BE2C (cell line): ENCODE results near the gene SNTG2.

Experiments
- DNase-seq: peaks from one replicate; pipeline ENCODE4 v3.0.0-alpha.2; 2020
- H3K27me3 ChIP-seq: fragments of 250-450 bp; sonication (Bioruptor Pico); 2 replicates; pipeline ENCODE4 v1.5.1; 2020; ENCODE audit warnings: mild to moderate bottlenecking
- H3K36me3 ChIP-seq: fragments of 250-450 bp; sonication (Bioruptor Pico); 2 replicates; pipeline ENCODE4 v1.5.1; 2020; ENCODE audit warnings: mild to moderate bottlenecking
- H3K4me1 ChIP-seq: fragments of 250-450 bp; sonication (Bioruptor Pico); 2 replicates; pipeline ENCODE4 v1.5.1; 2020
- H3K4me3 ChIP-seq: 2 replicates; pipeline ENCODE4 v1.5.1; 2011; ENCODE audit warnings: low read depth, low read length
- H3K9me3 ChIP-seq: fragments of 250-450 bp; sonication (Bioruptor Pico); 2 replicates; pipeline ENCODE4 v1.5.1; 2020
- TF ChIP-seq, protein P1 (sequence below): IDR thresholded peaks from 2 replicates; pipeline ENCODE4 v1.5.1; 2012; ENCODE audit warnings: mild to moderate bottlenecking, low read depth, low read length

The SNTG2 gene

DNA sequence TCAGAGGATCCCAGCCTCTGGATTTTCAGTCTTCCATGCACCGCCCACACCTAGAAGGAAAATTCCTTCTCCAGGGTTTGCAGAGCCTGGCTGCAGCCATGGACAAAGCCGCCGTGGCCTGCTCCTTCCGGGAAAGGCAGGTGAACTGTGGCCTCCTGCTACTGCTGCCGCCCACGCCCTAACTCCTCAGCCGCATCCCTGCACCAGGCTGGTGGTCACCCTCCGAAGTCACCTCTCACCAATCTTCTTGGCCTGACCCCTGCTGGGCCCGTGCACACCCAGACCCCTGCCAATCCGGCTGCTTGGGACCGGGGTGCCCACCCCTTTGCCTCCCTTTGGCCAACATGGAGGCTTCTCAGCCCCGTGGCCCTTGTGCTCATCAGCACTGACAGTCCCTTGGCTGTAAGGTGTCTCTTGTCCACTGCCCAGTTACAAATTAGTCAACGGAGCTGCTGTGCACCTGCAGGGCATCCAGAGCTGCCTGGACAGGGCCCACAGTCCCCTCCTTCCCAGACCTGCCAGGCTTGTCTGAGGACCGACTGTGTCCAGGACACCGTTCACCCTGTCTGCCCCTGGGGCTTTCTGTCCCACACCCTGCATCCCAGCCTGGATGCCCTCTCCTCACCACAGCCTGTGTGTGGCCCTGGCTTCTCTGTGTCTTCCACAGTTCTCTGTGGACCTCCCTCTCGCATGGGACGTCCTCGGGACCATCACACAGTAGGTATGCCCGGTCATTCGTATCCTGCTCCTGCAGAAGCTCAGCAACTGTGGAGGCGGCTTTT is 332.6 kb downstream of the SNTG2 start:
- Histone ChIP-seq H3K27me3 (0 out of 2 replicates have a peak, but pooled peaks cover 5% of the 10 kb centered on the region), H3K36me3 (no peaks in the 10 kb centered on the region), H3K4me1 (no peaks in the 10 kb centered on the region), H3K4me3 (no peak overlapping the region), H3K9me3 (no peaks in the 10 kb centered on the region)
- TF ChIP-seq, protein P1, sequence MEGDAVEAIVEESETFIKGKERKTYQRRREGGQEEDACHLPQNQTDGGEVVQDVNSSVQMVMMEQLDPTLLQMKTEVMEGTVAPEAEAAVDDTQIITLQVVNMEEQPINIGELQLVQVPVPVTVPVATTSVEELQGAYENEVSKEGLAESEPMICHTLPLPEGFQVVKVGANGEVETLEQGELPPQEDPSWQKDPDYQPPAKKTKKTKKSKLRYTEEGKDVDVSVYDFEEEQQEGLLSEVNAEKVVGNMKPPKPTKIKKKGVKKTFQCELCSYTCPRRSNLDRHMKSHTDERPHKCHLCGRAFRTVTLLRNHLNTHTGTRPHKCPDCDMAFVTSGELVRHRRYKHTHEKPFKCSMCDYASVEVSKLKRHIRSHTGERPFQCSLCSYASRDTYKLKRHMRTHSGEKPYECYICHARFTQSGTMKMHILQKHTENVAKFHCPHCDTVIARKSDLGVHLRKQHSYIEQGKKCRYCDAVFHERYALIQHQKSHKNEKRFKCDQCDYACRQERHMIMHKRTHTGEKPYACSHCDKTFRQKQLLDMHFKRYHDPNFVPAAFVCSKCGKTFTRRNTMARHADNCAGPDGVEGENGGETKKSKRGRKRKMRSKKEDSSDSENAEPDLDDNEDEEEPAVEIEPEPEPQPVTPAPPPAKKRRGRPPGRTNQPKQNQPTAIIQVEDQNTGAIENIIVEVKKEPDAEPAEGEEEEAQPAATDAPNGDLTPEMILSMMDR: no peak
- no peak for DNase-seq

- Histone ChIP-seq H3K4me1 (no peaks in the 10 kb centered on the region), H3K4me3 (no peak overlapping the region), H3K9me3 (no peaks in the 10 kb centered on the region), H3K27me3 (0 out of 2 replicates have a peak, but pooled peaks cover 5% of the 10 kb centered on the region), H3K36me3 (no peaks in the 10 kb centered on the region)
- TF ChIP-seq, protein P1: no peak
- DNase-seq: no peak
Observed at GRCh38 chr2:1283871-1284270, 333.2 kb downstream of the SNTG2 start.

GRCh38 chr2:1286929-1287328 is 336.3 kb downstream of the SNTG2 start:
- H3K9me3 ChIP-seq: no peaks in the 10 kb centered on the region

DNA sequence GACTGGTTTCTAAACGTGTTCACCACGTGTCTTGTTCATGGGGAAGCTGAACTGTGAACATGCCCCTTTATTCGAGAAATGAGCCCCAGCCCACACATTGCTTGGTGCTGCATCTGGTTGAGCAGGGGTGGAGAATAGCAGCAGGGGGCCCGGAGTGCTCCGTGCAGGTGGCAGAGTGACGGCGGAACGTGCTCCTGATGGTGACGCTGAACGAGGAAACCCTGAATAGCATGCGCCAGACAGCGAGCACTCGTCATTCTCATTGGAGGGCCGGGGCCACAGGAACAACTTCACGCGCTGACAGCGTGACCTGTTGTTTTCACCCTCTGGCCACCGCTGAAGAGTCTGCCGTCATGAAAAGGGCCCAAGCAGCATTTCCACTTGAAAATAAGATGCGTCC is 336.8 kb downstream of the SNTG2 start:
- 0 out of 2 replicates have a peak, but pooled peaks cover 5% of the 10 kb centered on the region for H3K27me3 ChIP-seq
- no peaks in the 10 kb centered on the region for H3K36me3 ChIP-seq
- H3K9me3 ChIP-seq: no peaks in the 10 kb centered on the region
- no peak for DNase-seq
- TF ChIP-seq, protein P1: no peak
- no peaks in the 10 kb centered on the region for H3K4me1 ChIP-seq
- H3K4me3 ChIP-seq: no peak overlapping the region

More at GRCh38 chr2:1286929-1287328, 336.3 kb downstream of the SNTG2 start:
- Histone ChIP-seq H3K36me3 (no peaks in the 10 kb centered on the region), H3K4me1 (no peaks in the 10 kb centered on the region), H3K4me3 (no peak overlapping the region), H3K27me3 (0 out of 2 replicates have a peak, but pooled peaks cover 5% of the 10 kb centered on the region)
- TF ChIP-seq, protein P1: no peak
- DNase-seq: no peak

- Histone ChIP-seq H3K4me3 (no peak overlapping the region), H3K9me3 (no peaks in the 10 kb centered on the region), H3K36me3 (no peaks in the 10 kb centered on the region), H3K27me3 (no peaks in the 10 kb centered on the region), H3K4me1 (no peaks in the 10 kb centered on the region)
- TF ChIP-seq, protein P1: no peak
- no peak for DNase-seq
Observed at GRCh38 chr2:1294900-1295299, 344.3 kb downstream of the SNTG2 start.

DNA sequence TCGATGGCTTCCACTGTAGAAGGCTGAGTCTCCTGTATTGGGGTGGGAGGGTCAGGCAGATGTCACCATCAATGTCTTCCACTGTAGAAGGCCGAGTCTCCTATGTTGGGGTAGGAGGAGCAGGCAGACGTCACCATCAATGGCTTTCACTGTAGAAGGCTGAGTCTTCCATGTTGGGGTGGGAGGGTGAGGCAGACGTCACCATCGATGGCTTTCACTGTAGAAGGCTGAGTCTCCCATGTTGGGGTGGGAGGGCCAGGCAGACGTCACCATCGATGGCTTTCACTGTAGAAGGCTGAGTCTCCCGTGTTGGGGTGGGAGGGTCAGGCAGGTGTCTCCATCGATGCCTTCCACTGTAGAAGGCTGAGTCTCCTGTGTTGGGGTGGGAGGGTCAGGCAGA is 345.1 kb downstream of the SNTG2 start:
- H3K9me3 ChIP-seq: no peaks in the 10 kb centered on the region
- H3K4me1 ChIP-seq: no peaks in the 10 kb centered on the region
- no peaks in the 10 kb centered on the region for H3K27me3 ChIP-seq
- no peak for DNase-seq
- no peak overlapping the region for H3K4me3 ChIP-seq
- TF ChIP-seq, protein P1: no peak
- H3K36me3 ChIP-seq: no peaks in the 10 kb centered on the region
